ENCODE results near the gene KCNJ9. TPM values are rescaled to one million over a fixed set of nuclear protein-coding genes. Genes with fewer than 3 reads are reported as not detected.

The KCNJ9 gene
- total and polyA plus RNA-seq, 2 of the 13 experiments (the other 11 are each of a cell fraction or from before 2014, with no cell fraction given), result not detected

DNA sequence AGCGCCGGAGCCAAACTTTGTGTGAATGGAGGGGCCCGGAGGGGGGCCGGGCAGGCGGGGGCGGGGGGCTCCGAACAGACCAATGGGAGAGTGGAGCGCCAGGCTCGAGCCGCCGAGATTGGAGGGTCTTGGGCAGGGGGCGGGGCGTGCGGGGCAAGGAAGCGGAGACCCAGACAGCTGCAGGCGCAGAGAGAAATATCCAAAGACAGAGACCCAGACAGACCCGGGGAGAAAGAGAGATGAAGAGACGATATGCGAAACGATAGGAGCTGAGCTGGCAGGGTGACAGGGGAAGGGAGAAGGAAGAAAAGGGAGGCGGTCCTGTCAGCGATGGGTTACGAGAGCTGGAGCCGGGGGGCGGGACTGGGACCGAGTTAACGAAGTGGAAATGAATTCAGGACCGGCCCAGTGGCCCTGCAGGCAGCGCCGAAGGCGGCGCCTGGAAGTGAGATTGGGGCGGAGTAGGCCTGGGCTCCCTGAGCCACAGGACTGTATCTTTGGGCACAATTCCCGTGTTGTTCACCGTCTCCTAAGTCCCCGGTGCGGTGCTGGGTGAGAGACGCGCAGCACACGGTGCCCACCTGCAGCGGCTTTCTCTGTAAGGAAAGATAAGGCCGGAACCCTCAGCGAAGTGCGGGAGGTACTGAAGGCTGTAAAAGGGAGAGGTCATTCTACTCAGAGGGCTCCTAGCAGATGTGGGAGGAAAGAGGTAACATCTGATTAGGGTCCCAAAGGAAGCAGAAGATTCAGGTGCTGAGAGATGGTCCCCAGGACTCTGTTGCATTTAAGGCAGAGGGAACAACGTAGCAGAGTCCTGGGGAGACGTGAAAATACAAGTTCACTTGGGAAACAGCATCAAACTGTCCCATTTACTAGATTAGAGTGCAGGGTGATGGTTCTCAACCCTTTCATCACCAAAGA is 10.8 kb upstream of the KCNJ9 start:
- ChIA-PET CTCF (ENCODE audit: low intra/inter-chr PET ratio, low total read pairs) (no interaction called here), POLR2A (interaction anchor here (0.9 to 3.4 kb wide), 6 partner anchors 8 to 192 kb away, joined by 4 to 25 read pairs (median 5); partner anchors contain the start of genes DCAF8, IGSF8 and PIGM)
- Histone ChIP-seq H3K9ac (ENCODE audit: insufficient read depth, low read depth, low read length) (peak overlapping the region; percentile 72), H3K9me3 (ENCODE audit: low read length) (no peaks in the 10 kb centered on the region), H3K79me2 (ENCODE audit: insufficient read depth, low read length) (peaks cover 3% of the 10 kb centered on the region), H3K27me3 (ENCODE audit: control insufficient read depth in 1 of 2, insufficient read depth in 2 of 2, low read length in 2 of 2) (no peaks in the 10 kb centered on the region; a peak in 1 of 5 replicates), H4K20me1 (ENCODE audit: insufficient read depth, low read length) (no peaks in the 10 kb centered on the region), H3K27ac (ENCODE audit: extremely low read length, insufficient read depth, low read length) (peak overlapping the region; percentile 39), H2AFZ (ENCODE audit: low read length) (peak overlapping the region; percentile 80), H3K4me2 (ENCODE audit: low read depth, low read length) (peak overlapping the region; percentile 92), H3K36me3 (replicated peaks in 1 of 2; ENCODE audit: control insufficient read depth in 1 of 2, insufficient read depth in 2 of 2, low read length in 2 of 2) (no peaks in the 10 kb centered on the region; a peak in 1 of 5 replicates), H3K4me3 (replicated peaks in 1 of 3; ENCODE audit: insufficient read depth in 1 of 3, low read depth in 2 of 3, low read length in 3 of 3) (peak overlapping the region; percentile 80 to 87 (median 83)), H3K4me1 (ENCODE audit: insufficient read depth, low read length) (peaks cover 83% of the 10 kb centered on the region)
- FAIRE-seq, result peak; percentile 57
- peak; percentile 81 for DNase-seq (ENCODE audit: low spot score)
- intact Hi-C loops (cut with micrococcal nuclease; ENCODE audit: unreplicated experiment), result loop anchor here (1.0 kb wide), 2 partner anchors 17 to 38 kb away; no protein-coding TSS in a partner anchor
- whole genome bisulfite sequencing (ENCODE audit: low lambda C conversion rate), result 2% methylated on average over 43 of the region's 46 CpGs
- ATAC-seq, result peak; percentile 95
- BruUV-seq (replicated peaks), result TSS peak; percentile 85
- in situ Hi-C loops (cut with HindIII; ENCODE audit: extremely low pct_ligation_motif_present, low pct_unique_long_range_greater_than_20kb), result no loop called here
- TF ChIP-seq RXRA (CRISPR knock-in tag; IDR thresholded peaks at IDR 0.05) (no peak), ERF (CRISPR knock-in tag; IDR thresholded peaks at IDR 0.05) (no peak), SALL2 (CRISPR knock-in tag; IDR thresholded peaks at IDR 0.05) (no peak), SRY (CRISPR knock-in tag; IDR thresholded peaks at IDR 0.05) (no peak), ZBTB33 (CRISPR knock-in tag; IDR thresholded peaks at IDR 0.05) (no peak), ATF7-NPFF (CRISPR knock-in tag; IDR thresholded peaks at IDR 0.05; ENCODE audit: low read depth) (no peak), ZNF468 (CRISPR knock-in tag; IDR thresholded peaks at IDR 0.05) (no peak), TBL1XR1 (IDR thresholded peaks at IDR 0.05; ENCODE audit: borderline replicate concordance, low read length, partially characterized antibody) (no peak)
- TF ChIP-seq, protein P1, sequence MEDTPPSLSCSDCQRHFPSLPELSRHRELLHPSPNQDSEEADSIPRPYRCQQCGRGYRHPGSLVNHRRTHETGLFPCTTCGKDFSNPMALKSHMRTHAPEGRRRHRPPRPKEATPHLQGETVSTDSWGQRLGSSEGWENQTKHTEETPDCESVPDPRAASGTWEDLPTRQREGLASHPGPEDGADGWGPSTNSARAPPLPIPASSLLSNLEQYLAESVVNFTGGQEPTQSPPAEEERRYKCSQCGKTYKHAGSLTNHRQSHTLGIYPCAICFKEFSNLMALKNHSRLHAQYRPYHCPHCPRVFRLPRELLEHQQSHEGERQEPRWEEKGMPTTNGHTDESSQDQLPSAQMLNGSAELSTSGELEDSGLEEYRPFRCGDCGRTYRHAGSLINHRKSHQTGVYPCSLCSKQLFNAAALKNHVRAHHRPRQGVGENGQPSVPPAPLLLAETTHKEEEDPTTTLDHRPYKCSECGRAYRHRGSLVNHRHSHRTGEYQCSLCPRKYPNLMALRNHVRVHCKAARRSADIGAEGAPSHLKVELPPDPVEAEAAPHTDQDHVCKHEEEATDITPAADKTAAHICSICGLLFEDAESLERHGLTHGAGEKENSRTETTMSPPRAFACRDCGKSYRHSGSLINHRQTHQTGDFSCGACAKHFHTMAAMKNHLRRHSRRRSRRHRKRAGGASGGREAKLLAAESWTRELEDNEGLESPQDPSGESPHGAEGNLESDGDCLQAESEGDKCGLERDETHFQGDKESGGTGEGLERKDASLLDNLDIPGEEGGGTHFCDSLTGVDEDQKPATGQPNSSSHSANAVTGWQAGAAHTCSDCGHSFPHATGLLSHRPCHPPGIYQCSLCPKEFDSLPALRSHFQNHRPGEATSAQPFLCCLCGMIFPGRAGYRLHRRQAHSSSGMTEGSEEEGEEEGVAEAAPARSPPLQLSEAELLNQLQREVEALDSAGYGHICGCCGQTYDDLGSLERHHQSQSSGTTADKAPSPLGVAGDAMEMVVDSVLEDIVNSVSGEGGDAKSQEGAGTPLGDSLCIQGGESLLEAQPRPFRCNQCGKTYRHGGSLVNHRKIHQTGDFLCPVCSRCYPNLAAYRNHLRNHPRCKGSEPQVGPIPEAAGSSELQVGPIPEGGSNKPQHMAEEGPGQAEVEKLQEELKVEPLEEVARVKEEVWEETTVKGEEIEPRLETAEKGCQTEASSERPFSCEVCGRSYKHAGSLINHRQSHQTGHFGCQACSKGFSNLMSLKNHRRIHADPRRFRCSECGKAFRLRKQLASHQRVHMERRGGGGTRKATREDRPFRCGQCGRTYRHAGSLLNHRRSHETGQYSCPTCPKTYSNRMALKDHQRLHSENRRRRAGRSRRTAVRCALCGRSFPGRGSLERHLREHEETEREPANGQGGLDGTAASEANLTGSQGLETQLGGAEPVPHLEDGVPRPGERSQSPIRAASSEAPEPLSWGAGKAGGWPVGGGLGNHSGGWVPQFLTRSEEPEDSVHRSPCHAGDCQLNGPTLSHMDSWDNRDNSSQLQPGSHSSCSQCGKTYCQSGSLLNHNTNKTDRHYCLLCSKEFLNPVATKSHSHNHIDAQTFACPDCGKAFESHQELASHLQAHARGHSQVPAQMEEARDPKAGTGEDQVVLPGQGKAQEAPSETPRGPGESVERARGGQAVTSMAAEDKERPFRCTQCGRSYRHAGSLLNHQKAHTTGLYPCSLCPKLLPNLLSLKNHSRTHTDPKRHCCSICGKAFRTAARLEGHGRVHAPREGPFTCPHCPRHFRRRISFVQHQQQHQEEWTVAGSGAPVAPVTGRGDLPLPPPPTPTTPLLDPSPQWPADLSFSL (CRISPR knock-in tag; IDR thresholded peaks at IDR 0.05), result no peak
- TF ChIP-seq, protein P2, sequence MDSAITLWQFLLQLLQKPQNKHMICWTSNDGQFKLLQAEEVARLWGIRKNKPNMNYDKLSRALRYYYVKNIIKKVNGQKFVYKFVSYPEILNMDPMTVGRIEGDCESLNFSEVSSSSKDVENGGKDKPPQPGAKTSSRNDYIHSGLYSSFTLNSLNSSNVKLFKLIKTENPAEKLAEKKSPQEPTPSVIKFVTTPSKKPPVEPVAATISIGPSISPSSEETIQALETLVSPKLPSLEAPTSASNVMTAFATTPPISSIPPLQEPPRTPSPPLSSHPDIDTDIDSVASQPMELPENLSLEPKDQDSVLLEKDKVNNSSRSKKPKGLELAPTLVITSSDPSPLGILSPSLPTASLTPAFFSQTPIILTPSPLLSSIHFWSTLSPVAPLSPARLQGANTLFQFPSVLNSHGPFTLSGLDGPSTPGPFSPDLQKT (CRISPR knock-in tag; IDR thresholded peaks at IDR 0.05; ENCODE audit: borderline replicate concordance), result no peak
